Fibroblast of the aortic adventitia (primary cell): ENCODE measurements around the gene PLXNC1. TPM values are rescaled to one million over a fixed set of nuclear protein-coding genes. Genes with fewer than 3 reads are reported as not detected.
A peak's percentile ranks its signal among the peaks of the same experiment; 100 is the strongest.
"Not testable (repeated sequence)": the region's sequence is repeated elsewhere in the genome, so short reads cannot be mapped to it uniquely, and the experiment has no call there.

Experiments
- DNase-seq: peaks from one replicate; pipeline ENCODE4 v3.0.0-alpha.2; 2010; ENCODE audit warnings: low read depth
- H3K4me3 ChIP-seq: 2 replicates; pipeline ENCODE4 v1.5.1; 2011; ENCODE audit warnings: low read depth, mild to moderate bottlenecking, control low read depth, low read length, moderate library complexity
- CTCF ChIP-seq: IDR thresholded peaks from 2 replicates; pipeline ENCODE4 v1.5.1; 2011; ENCODE audit warnings: mild to moderate bottlenecking, low read length, control low read depth, inconsistent platforms; ENCODE audit not compliant: insufficient read depth
- total RNA-seq: library from RNA; depleted of rRNA; stranded (reverse); fragments of >200 nt; gene quantifications from 2 replicates; pipeline ENCODE4 v1.2.3, GENCODE V29; 2012; ENCODE audit warnings: low replicate concordance

PLXNC1 gene
- total RNA-seq, 1 donor = 4.3 TPM

- DNase-seq = no peak
- H3K4me3 ChIP-seq = no peak overlapping the region
- TF ChIP-seq CTCF = no peak
These were observed 155.6 kb downstream of the PLXNC1 start for GRCh38 chr12:94304012-94304411.

GRCh38 chr12:94304566-94305061, 156.2 kb downstream of the PLXNC1 start:
- no peak for TF ChIP-seq CTCF
- peak; percentile 49 for DNase-seq
- no peak overlapping the region for H3K4me3 ChIP-seq

- H3K4me3 ChIP-seq = no peak overlapping the region
- TF ChIP-seq CTCF = no peak
- peak; percentile 56 for DNase-seq
These were observed 157.0 kb downstream of the PLXNC1 start for GRCh38 chr12:94305130-94305957.

- TF ChIP-seq CTCF = no peak
- peak; percentile 13 for DNase-seq
- H3K4me3 ChIP-seq = no peak overlapping the region
These were observed 160.2 kb downstream of the PLXNC1 start for GRCh38 chr12:94308612-94309011.

- no peak overlapping the region for H3K4me3 ChIP-seq
- TF ChIP-seq CTCF = no peak
- DNase-seq = no peak
These were observed 161.0 kb downstream of the PLXNC1 start for GRCh38 chr12:94309373-94309772.

- no peak overlapping the region for H3K4me3 ChIP-seq
- DNase-seq = no peak
- no peak for TF ChIP-seq CTCF
These were observed 164.0 kb downstream of the PLXNC1 start for GRCh38 chr12:94312378-94312777.

- not testable (repeated sequence) for DNase-seq
These were observed 168.2 kb downstream of the PLXNC1 start for GRCh38 chr12:94316600-94316999.

More at GRCh38 chr12:94316600-94316999, 168.2 kb downstream of the PLXNC1 start:
- not testable (repeated sequence) for H3K4me3 ChIP-seq
